BLaER1 (cell line): ENCODE data around the gene ACHE.

Experiments
- H3K27ac ChIP-seq: shearing (Covaris generic); formaldehyde crosslinking; 2 replicates; pipeline ENCODE4 v1.8.1; 2022
- H3K27me3 ChIP-seq: shearing (Covaris generic); formaldehyde crosslinking; 2 replicates; pipeline ENCODE4 v1.8.1; 2022
- H3K36me3 ChIP-seq: shearing (Covaris generic); formaldehyde crosslinking; 2 replicates; pipeline ENCODE4 v1.8.1; 2022
- H3K4me1 ChIP-seq: shearing (Covaris generic); formaldehyde crosslinking; 2 replicates; pipeline ENCODE4 v1.8.1; 2022
- H3K4me2 ChIP-seq: shearing (Covaris generic); formaldehyde crosslinking; 2 replicates; pipeline ENCODE4 v1.8.1; 2022
- H3K4me3 ChIP-seq: shearing (Covaris generic); formaldehyde crosslinking; 2 replicates; pipeline ENCODE4 v1.8.1; 2022
- H3K9ac ChIP-seq: shearing (Covaris generic); formaldehyde crosslinking; 2 replicates; pipeline ENCODE4 v1.8.1; 2022
- H3K9me3 ChIP-seq: shearing (Covaris generic); formaldehyde crosslinking; 2 replicates; pipeline ENCODE4 v1.8.1; 2022
- H4K20me1 ChIP-seq: shearing (Covaris generic); formaldehyde crosslinking; 2 replicates; pipeline ENCODE4 v1.8.1; 2022
- Cebpa-rat ChIP-seq: shearing (Covaris generic); IDR thresholded peaks from 2 replicates; pipeline ENCODE4 v1.8.1; 2022

ACHE gene

DNA sequence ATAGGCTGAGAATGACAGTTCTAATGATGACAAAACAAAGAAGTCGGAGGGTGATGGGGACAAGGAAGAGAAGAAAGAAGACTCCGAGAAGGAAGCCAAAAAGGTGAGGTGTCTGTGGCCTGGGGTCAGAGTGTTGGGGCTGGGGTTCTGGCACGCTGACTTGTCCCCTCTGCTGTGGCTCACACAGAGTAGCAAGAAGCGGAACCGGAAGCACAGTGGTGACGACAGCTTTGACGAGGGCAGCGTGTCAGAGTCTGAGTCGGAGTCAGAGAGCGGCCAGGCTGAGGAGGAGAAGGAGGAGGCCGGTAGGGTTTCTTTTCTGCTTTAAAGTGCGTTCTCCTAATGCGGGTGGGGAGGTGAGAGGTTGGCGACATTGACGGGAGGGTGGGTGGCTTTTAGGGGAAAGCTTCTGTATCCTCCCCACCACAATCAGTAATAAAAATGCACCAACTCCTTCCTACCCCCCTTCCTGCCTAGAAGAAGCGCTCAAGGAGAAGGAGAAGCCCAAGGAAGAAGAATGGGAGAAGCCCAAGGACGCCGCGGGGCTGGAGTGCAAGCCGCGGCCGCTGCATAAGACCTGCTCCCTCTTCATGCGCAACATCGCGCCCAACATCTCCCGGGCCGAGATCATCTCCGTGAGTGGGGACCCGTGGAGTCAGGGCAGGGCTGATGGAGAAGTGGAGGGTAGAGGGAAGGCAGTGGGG lies 10.8 kb downstream of the ACHE start:
- Histone ChIP-seq H3K9ac (peak overlapping the region; percentile 65), H3K4me2 (peak overlapping the region; percentile 99), H3K4me3 (peak overlapping the region; percentile 26; the same call in 1 of the 2 replicates), H3K27ac (peak overlapping the region; percentile 8), H3K27me3 (no peaks in the 10 kb centered on the region), H3K36me3 (peaks cover 88% of the 10 kb centered on the region), H3K4me1 (peaks cover 83% of the 10 kb centered on the region), H3K9me3 (no peaks in the 10 kb centered on the region), H4K20me1 (peaks cover 91% of the 10 kb centered on the region)
- no peak for TF ChIP-seq Cebpa-rat

DNA sequence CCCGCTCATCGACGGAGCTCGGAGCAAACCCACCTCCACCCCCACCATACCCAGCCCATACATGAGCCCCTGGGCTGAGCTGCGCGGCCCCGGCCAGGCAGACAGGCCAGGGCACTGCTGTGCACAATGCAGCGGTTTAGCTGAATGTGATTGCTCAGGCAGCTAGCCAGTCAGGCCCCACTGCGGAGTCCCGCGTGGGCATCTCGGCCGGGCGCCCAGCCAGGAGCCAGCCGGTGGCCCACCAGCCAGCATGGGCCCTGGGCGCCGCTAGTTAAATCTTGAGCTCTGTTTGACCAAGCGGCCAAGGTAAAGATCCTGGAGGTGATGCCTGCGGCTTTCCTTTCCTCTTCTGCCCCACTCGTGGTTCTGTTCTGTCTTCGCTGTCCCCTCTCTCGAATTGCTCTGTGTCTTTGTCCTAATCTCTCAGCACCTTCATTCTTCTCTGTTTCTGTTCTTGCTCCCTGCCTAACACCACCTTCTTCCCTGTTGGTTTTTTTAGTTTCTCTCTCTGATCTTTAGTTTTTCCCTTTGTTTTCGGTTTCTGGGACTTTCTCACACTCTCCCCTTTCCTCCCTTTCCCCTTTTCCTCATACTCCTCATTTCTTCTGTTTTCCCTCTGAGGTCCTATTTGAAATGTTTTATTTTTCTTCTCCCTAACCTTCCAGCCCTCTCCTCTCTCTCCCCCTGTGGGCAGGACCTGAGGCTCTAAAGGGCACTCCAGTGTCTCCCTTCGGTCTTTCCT lies 12.7 kb downstream of the ACHE start:
- H3K27ac ChIP-seq: peak overlapping the region; percentile 57
- H3K36me3 ChIP-seq: peaks cover 97% of the 10 kb centered on the region
- H3K27me3 ChIP-seq: no peaks in the 10 kb centered on the region
- peak overlapping the region; percentile 99 for H3K4me2 ChIP-seq
- no peaks in the 10 kb centered on the region for H3K9me3 ChIP-seq
- peaks cover 98% of the 10 kb centered on the region for H4K20me1 ChIP-seq
- TF ChIP-seq Cebpa-rat: no peak
- peaks cover 90% of the 10 kb centered on the region for H3K4me1 ChIP-seq
- no peak overlapping the region for H3K4me3 ChIP-seq
- H3K9ac ChIP-seq: peak overlapping the region; percentile 64

DNA sequence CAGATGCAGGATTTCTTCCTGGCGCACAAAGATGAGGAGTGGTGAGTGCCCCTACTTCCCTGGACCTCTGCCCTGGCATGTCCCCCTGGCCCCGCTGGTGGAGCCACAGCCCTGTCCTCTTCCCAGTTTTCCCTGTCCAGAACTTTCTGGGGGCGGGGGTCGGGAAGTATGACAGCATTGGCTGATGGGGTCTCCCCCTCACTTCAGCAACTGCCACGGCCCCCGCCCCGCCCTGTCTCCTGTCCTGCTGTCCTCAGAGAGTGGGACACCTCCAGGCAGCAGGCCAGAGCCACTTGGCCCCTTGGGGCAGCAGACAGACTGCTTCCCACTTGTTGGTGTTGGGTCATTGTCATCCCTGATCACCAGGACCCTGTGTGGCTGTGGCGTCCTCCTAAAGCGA lies 13.5 kb downstream of the ACHE start:
- no peak overlapping the region for H3K27ac ChIP-seq
- H3K36me3 ChIP-seq: peaks cover 100% of the 10 kb centered on the region
- H3K9ac ChIP-seq: peak overlapping the region; percentile 64; the same call in 1 of the 2 replicates
- no peaks in the 10 kb centered on the region for H3K9me3 ChIP-seq
- peaks cover 90% of the 10 kb centered on the region for H3K4me1 ChIP-seq
- peaks cover 100% of the 10 kb centered on the region for H4K20me1 ChIP-seq
- TF ChIP-seq Cebpa-rat: no peak
- H3K4me3 ChIP-seq: no peak overlapping the region
- H3K27me3 ChIP-seq: no peaks in the 10 kb centered on the region
- no peak overlapping the region for H3K4me2 ChIP-seq

DNA sequence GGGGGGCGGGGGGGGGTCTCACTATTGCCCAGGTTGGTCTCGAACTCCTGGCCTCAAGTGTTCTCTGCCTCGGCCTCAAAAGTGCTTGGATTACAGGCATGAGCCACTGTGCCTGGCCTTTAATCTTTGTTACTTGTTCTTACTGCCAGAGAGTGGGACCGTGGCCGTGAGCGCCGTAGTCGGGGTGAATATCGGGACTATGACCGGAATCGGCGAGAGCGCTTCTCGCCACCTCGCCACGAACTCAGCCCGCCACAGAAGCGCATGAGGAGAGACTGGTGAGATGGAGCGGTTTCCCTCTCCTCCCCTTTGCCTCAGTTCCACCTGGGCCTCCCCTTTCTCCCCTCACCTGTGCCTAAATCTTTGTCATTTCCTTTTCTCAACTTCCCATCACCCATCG lies 14.6 kb downstream of the ACHE start:
- Histone ChIP-seq H3K9ac (peak overlapping the region; percentile 38; the same call in 1 of the 2 replicates), H3K4me3 (no peak overlapping the region), H3K4me2 (no peak overlapping the region), H4K20me1 (peaks cover 100% of the 10 kb centered on the region), H3K4me1 (peaks cover 90% of the 10 kb centered on the region), H3K36me3 (peaks cover 100% of the 10 kb centered on the region), H3K9me3 (no peaks in the 10 kb centered on the region), H3K27me3 (no peaks in the 10 kb centered on the region), H3K27ac (no peak overlapping the region)
- TF ChIP-seq Cebpa-rat: no peak

DNA sequence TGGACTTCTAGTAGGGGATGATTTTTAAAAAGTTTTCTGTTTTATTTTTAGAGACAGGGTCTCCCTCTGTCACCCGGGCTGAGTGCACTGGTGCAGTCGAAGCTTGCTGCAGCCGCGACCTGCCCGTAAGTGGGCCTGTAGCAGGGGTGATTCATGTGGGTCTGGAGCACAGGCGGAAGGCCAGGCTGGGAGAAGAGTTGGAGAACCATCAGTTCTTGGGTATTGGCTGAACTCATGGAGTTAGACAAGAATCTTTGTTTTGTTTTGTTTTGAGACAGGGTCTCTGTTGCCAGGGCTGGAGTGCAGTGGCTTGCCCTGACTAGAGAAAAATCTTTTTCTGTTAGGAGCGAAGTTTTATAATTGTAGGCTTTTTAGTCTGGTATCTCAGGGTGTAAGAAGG lies 15.0 kb downstream of the ACHE start:
- H4K20me1 ChIP-seq: peaks cover 100% of the 10 kb centered on the region
- no peak for TF ChIP-seq Cebpa-rat
- peaks cover 88% of the 10 kb centered on the region for H3K4me1 ChIP-seq
- H3K27me3 ChIP-seq: no peaks in the 10 kb centered on the region
- no peak overlapping the region for H3K4me3 ChIP-seq
- 0 out of 2 replicates have a peak overlapping the region, but pooled peaks have one; percentile 29 for H3K9ac ChIP-seq
- no peak overlapping the region for H3K4me2 ChIP-seq
- peaks cover 98% of the 10 kb centered on the region for H3K36me3 ChIP-seq
- H3K27ac ChIP-seq: no peak overlapping the region
- no peaks in the 10 kb centered on the region for H3K9me3 ChIP-seq

DNA sequence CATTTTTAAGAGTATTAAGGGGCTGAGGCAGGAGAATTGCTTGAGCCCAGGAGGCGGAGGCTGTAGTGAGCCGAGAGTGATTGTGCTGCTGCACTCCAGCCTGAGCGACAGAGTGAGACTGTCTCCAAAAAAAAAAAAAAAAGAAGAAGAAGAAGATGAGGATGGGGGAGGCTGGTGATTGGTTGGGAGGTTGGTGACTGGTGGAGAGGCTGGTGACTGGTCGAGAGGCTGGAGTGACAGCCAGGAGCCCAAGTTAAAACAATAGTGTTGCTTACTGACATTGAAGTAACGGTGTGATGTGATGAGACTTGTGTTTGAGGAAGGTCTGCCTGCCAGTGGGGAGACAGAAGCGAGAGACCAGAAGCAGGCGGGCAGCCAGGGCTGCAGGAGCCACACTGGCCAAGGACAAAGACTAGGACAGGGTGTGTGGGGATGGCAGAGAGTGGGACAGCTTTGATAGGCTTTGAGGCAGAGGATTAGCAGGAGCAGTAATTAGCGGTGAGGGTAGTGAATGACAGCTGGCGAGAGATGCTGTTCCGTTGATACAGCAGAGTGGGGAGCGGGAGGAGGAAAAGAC lies 15.9 kb downstream of the ACHE start:
- Histone ChIP-seq H3K36me3 (peaks cover 89% of the 10 kb centered on the region), H4K20me1 (peaks cover 96% of the 10 kb centered on the region), H3K27me3 (no peaks in the 10 kb centered on the region), H3K4me1 (peaks cover 80% of the 10 kb centered on the region), H3K27ac (no peak overlapping the region), H3K4me2 (peak overlapping the region; percentile 11; the same call in 1 of the 2 replicates), H3K4me3 (no peak overlapping the region), H3K9ac (peak overlapping the region; percentile 2; the same call in 1 of the 2 replicates), H3K9me3 (no peaks in the 10 kb centered on the region)
- no peak for TF ChIP-seq Cebpa-rat

DNA sequence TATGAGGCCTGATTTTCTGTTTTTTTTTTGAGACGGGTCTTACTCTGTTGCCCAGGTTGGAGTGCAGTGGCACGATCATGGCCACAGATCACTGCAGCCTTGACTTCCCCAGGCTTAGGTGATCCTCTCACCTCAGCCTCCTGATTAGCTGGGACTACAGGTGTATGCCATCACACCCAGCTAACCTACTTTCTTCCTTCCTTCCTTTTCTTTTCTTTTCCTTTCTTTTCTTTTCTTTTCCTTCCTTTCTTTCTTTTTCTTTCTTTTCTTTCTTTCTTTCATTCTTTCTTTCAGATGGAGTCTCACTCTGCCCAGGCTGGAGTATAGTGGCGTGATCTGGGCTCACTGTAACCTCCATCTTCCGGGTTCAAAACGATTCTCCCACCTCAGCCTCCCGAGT lies 17.0 kb downstream of the ACHE start:
- H3K9ac ChIP-seq: peak overlapping the region; percentile 60
- TF ChIP-seq Cebpa-rat: no peak
- H3K27me3 ChIP-seq: no peaks in the 10 kb centered on the region
- H3K27ac ChIP-seq: no peak overlapping the region
- H3K4me1 ChIP-seq: peaks cover 79% of the 10 kb centered on the region
- H3K4me3 ChIP-seq: no peak overlapping the region
- no peaks in the 10 kb centered on the region for H3K9me3 ChIP-seq
- peaks cover 87% of the 10 kb centered on the region for H3K36me3 ChIP-seq
- peaks cover 85% of the 10 kb centered on the region for H4K20me1 ChIP-seq
- H3K4me2 ChIP-seq: peak overlapping the region; percentile 87

DNA sequence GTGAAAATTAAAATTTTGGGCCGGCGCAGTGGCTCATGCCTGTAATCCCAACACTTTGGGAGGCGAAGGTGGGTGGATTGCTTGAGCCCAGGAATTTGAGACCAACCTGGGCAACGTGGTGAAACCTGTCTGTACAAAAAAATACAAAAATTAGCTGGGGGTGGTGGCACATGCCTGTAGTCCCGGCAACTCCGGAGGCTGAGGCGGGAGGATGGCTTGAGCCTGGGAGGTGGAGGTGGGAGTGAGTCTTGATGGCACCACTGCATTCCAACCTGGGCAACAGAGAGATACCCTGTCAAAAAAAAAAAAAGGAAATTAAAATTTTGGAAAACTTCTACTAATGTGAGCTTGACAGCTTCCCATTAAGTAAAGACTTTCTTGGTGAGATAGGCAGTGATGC lies 17.7 kb downstream of the ACHE start:
- Histone ChIP-seq H3K36me3 (peaks cover 87% of the 10 kb centered on the region), H3K4me1 (peaks cover 72% of the 10 kb centered on the region), H3K4me2 (peak overlapping the region; percentile 87), H3K9ac (no peak overlapping the region), H3K27ac (no peak overlapping the region), H3K27me3 (no peaks in the 10 kb centered on the region), H3K9me3 (no peaks in the 10 kb centered on the region), H3K4me3 (no peak overlapping the region), H4K20me1 (peaks cover 79% of the 10 kb centered on the region)
- no peak for TF ChIP-seq Cebpa-rat

DNA sequence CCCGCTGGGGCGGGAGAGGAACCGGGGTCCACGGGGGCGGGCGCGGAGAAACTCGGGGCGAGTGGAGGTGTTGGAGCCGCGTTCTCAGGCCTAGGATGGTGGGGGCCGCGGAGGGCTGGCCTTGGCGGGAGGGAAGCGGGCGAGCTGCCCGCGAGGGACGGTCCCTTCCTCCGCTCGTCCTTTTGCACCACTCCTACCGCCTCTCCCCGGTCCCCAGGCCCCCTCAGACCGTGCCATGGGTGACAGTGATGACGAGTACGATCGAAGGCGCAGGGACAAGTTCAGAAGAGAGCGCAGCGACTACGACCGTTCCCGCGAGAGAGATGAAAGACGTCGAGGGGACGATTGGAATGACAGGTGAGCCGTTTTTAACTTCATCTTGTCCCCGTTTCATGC lies 20.3 kb downstream of the ACHE start:
- Histone ChIP-seq H3K4me2 (peak overlapping the region; percentile 87), H3K4me3 (peak overlapping the region; percentile 95), H4K20me1 (peaks cover 52% of the 10 kb centered on the region), H3K9ac (peak overlapping the region; percentile 98), H3K9me3 (no peaks in the 10 kb centered on the region), H3K27me3 (no peaks in the 10 kb centered on the region), H3K36me3 (peaks cover 87% of the 10 kb centered on the region), H3K27ac (peak overlapping the region; percentile 97), H3K4me1 (peaks cover 56% of the 10 kb centered on the region)
- no peak for TF ChIP-seq Cebpa-rat
